Gastrocnemius medialis (tissue), 4 donors: ENCODE measurements around the gene ZKSCAN3. TPM values are rescaled to one million over a fixed set of nuclear protein-coding genes. Genes with fewer than 3 reads are reported as not detected.
"Not testable (repeated sequence)": the region's sequence is repeated elsewhere in the genome, so short reads cannot be mapped to it uniquely, and the experiment has no call there.

Experiments used
- ATAC-seq, 2 donors: fragments of 150-250 bp; one replicate each; pipeline ENCODE4 v1.9.1; 2016
- DNase-seq, 2 donors: peaks; one replicate each; pipeline ENCODE4 v3.0.0-alpha.2; 2019
- H3K27ac ChIP-seq, 4 donors: fragments of 200-600 bp; sonication (generic); 1 replicate in 1 of 4; 2 replicates in 3 of 4; pipeline ENCODE4 v1.5.1; 2016 to 2018; ENCODE audit warnings: mild to moderate bottlenecking in 2 of 4, moderate library complexity in 1 of 4
- H3K27me3 ChIP-seq, 3 donors: fragments of 200-600 bp; sonication (generic) in 2 of 3; 1 replicate in 1 of 3; 2 replicates in 2 of 3; pipeline versions ENCODE4 v1.5.1 to v1.6.0; 2016 to 2019; ENCODE audit warnings: mild to moderate bottlenecking in 1 of 3, moderate library complexity in 1 of 3
- H3K36me3 ChIP-seq, 2 donors: fragments of 200-600 bp; sonication (generic) in 1 of 2; one replicate each; pipeline ENCODE4 v1.5.1; 2017 to 2018
- H3K4me1 ChIP-seq, 2 donors: fragments of 200-600 bp; sonication (generic) in 1 of 2; one replicate each; pipeline ENCODE4 v1.5.1; 2016 to 2017; ENCODE audit warnings: mild to moderate bottlenecking in 2 of 2
- H3K4me3 ChIP-seq, 4 donors: fragments of 200-600 bp; sonication (generic) in 3 of 4; 1 replicate in 1 of 4; 2 replicates in 3 of 4; pipeline ENCODE4 v1.5.1; 2016 to 2019; ENCODE audit warnings: mild to moderate bottlenecking in 2 of 4
- H3K9me3 ChIP-seq, 3 donors: fragments of 200-600 bp; sonication (generic) in 2 of 3; 1 replicate in 1 of 3; 2 replicates in 2 of 3; pipeline ENCODE4 v1.5.1; 2016 to 2019
- POLR2A ChIP-seq, 2 donors: fragments of 450-650 bp; IDR thresholded peaks; one replicate each; pipeline ENCODE4 v1.6.1; 2017; ENCODE audit warnings: antibody characterized with exemption in 2 of 2, mild to moderate bottlenecking in 2 of 2, moderate library complexity in 2 of 2
- in situ Hi-C, 4 donors: fragments of 200-750 bp; cut with MboI; loops; one replicate each; pipeline versions ENCODE4 v1.15.0 to v1.8.0; 2017; ENCODE audit warnings: low sequenced_read_pairs in 4 of 4
- intact Hi-C: fragments of 100-400 bp; cut with DNase I; formaldehyde crosslinking; loops from one replicate; pipeline ENCODE4 v1.15.1; 2023; ENCODE audit warnings: low total_unique reads
- total RNA-seq, 4 donors: library from RNA; depleted of rRNA; stranded (reverse); fragments of >200 nt; gene quantifications; one replicate each; pipeline versions ENCODE4 v1.1.0 to v1.2.3, GENCODE V29; 2016
- TF ChIP-seq, protein P1 (sequence below), 5 experiments: fragments of 450-650 bp in 3 of 5; fragments of 200-600 bp in 2 of 5; sonication (generic) in 2 of 5; IDR thresholded peaks in 4 of 5; conservative IDR thresholded peaks in 1 of 5; 1 replicate in 4 of 5; 2 replicates in 1 of 5; pipeline ENCODE4 v1.5.1; 2016 to 2019; ENCODE audit warnings: antibody characterized with exemption in 5 of 5, mild to moderate bottlenecking in 3 of 5, moderate library complexity in 3 of 5

ZKSCAN3 gene
- total RNA-seq, 4 donors from 2014 or later, result 1.5 to 4.5 (median 2.4) TPM

DNA sequence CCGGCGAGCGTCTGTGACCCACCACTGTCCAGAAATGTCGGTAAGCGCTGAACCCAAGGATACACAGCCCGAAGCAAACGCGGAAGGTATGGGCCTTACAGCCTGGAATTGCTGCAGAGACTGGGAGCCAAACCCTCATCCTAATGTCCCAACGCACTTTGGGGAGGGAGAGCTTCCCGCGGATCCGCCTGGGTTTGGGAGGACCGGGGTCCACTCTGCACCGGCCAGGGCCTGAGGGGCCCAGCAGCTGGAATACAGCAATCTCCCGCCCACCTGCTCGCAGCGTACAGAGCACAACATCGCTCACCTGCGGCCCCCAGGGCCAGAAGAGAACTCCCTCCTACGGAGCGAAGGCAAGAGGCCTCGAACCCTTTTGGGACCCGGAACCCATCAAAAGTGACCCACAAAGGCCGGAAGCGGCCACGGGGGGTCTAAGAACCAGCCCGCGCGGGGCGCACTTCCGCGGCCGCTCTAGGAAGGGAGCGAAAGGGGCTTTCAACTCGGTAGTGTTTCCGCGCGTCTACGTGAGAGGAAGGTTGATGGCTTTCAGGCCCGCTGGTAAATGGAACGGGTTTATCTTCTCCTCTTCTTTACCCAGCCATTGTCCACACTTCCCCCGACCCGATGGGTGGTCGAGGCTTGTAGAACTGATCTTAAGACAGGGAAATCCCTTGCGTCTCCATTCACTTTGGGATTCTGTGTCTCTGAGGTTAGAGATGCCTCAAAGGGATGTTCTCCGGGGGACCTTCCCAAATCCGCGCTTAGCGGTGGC is 49.8 kb downstream of the ZKSCAN3 start, which contains the start of gene ZSCAN12:
ZSCAN12 (minus strand) TSS at position 398 of the 772 bp plus-strand sequence. CDS start 1,342 bp downstream, outside the sequence.
- H3K4me1 ChIP-seq, result peaks cover 6% of the 10 kb centered on the region in 2 donors
- H3K27me3 ChIP-seq, result peaks cover 0 to 13% (median 2%) of the 10 kb centered on the region in 3 donors
- H3K27ac ChIP-seq, result peak within 1 kb of the TSS in 1 of 4 donors; percentile 21
- in situ Hi-C loops (no loop called here), intact Hi-C loops (no loop called here)
- DNase-seq (peak; percentile 30 to 50), ATAC-seq (peak; percentile 66 to 83)
- TF ChIP-seq POLR2A (IDR thresholded peaks at IDR 0.05), result no peak
- TF ChIP-seq, protein P1, sequence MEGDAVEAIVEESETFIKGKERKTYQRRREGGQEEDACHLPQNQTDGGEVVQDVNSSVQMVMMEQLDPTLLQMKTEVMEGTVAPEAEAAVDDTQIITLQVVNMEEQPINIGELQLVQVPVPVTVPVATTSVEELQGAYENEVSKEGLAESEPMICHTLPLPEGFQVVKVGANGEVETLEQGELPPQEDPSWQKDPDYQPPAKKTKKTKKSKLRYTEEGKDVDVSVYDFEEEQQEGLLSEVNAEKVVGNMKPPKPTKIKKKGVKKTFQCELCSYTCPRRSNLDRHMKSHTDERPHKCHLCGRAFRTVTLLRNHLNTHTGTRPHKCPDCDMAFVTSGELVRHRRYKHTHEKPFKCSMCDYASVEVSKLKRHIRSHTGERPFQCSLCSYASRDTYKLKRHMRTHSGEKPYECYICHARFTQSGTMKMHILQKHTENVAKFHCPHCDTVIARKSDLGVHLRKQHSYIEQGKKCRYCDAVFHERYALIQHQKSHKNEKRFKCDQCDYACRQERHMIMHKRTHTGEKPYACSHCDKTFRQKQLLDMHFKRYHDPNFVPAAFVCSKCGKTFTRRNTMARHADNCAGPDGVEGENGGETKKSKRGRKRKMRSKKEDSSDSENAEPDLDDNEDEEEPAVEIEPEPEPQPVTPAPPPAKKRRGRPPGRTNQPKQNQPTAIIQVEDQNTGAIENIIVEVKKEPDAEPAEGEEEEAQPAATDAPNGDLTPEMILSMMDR (IDR thresholded peaks at IDR 0.05 in 4 of 5, conservative IDR thresholded peaks at IDR 0.05 in 1 of 5), result peak in 4 of 5 experiments; percentile 5 to 37 (median 22)
- no peaks in the 10 kb centered on the region for H3K36me3 ChIP-seq
- peak within 1 kb of the TSS; percentile 61 to 72 (median 70) for H3K4me3 ChIP-seq
- H3K9me3 ChIP-seq, result no peaks in the 10 kb centered on the region

GRCh38 chr6:28400122-28400451 is 50.3 kb downstream of the ZKSCAN3 start:
- Histone ChIP-seq H3K27me3 (peaks cover 0 to 13% (median 2%) of the 10 kb centered on the region in 3 donors), H3K36me3 (no peaks in the 10 kb centered on the region), H3K27ac (peak overlapping the region in 1 of 4 donors; percentile 3), H3K4me3 (peak overlapping the region; percentile 61 to 72 (median 70)), H3K9me3 (no peaks in the 10 kb centered on the region), H3K4me1 (peaks cover 6% of the 10 kb centered on the region in 2 donors)
- DNase-seq (no peak), ATAC-seq (no peak)
- TF ChIP-seq, protein P1 (IDR thresholded peaks at IDR 0.05 in 4 of 5, conservative IDR thresholded peaks at IDR 0.05 in 1 of 5), result no peak
- no peak for TF ChIP-seq POLR2A (IDR thresholded peaks at IDR 0.05)
- in situ Hi-C loops (no loop called here), intact Hi-C loops (no loop called here)

GRCh38 chr6:28401172-28401571 is 51.4 kb downstream of the ZKSCAN3 start:
- TF ChIP-seq, protein P1 (IDR thresholded peaks at IDR 0.05 in 4 of 5, conservative IDR thresholded peaks at IDR 0.05 in 1 of 5), result no peak
- no peak for TF ChIP-seq POLR2A (IDR thresholded peaks at IDR 0.05)
- in situ Hi-C loops, result no loop called here

GRCh38 chr6:28402197-28402596 is 52.5 kb downstream of the ZKSCAN3 start:
- Histone ChIP-seq H3K27ac (no peak overlapping the region), H3K4me3 (no peak overlapping the region), H3K27me3 (peaks cover 0 to 13% (median 2%) of the 10 kb centered on the region in 3 donors), H3K4me1 (peaks cover 6% of the 10 kb centered on the region in 2 donors), H3K9me3 (no peaks in the 10 kb centered on the region), H3K36me3 (no peaks in the 10 kb centered on the region)
- ATAC-seq (no peak), DNase-seq (no peak)
- intact Hi-C loops (no loop called here), in situ Hi-C loops (no loop called here)
- TF ChIP-seq, protein P1 (IDR thresholded peaks at IDR 0.05 in 4 of 5, conservative IDR thresholded peaks at IDR 0.05 in 1 of 5), result no peak
- TF ChIP-seq POLR2A (IDR thresholded peaks at IDR 0.05), result no peak

More at GRCh38 chr6:28401172-28401571, 51.4 kb downstream of the ZKSCAN3 start:
- peaks cover 0 to 13% (median 2%) of the 10 kb centered on the region in 3 donors for H3K27me3 ChIP-seq
- no peaks in the 10 kb centered on the region for H3K9me3 ChIP-seq
- H3K4me3 ChIP-seq, result no peak overlapping the region
- H3K27ac ChIP-seq, result no peak overlapping the region
- ATAC-seq (no peak), DNase-seq (no peak)
- no peaks in the 10 kb centered on the region for H3K36me3 ChIP-seq
- intact Hi-C loops, result no loop called here
- peaks cover 6% of the 10 kb centered on the region in 2 donors for H3K4me1 ChIP-seq

GRCh38 chr6:28403923-28404322 is 54.2 kb downstream of the ZKSCAN3 start:
- ATAC-seq, H3K4me3 ChIP-seq, H3K4me1 ChIP-seq, H3K36me3 ChIP-seq, intact Hi-C loops, in situ Hi-C loops, DNase-seq, H3K9me3 ChIP-seq, H3K27ac ChIP-seq: not testable (repeated sequence)
- H3K27me3 ChIP-seq, result peaks cover 0 to 13% (median 2%) of the 10 kb centered on the region in 3 donors
